HEK293 (cell line): ENCODE measurements around the gene POLN.

Experiments
- REST ChIP-seq: fragments of 450-650 bp; formaldehyde crosslinking; IDR thresholded peaks from 2 replicates; pipeline ENCODE4 v1.5.1; 2016; ENCODE audit warnings: missing biosample characterization, missing genetic modification characterization
- ZBTB44 ChIP-seq: fragments of 450-650 bp; IDR thresholded peaks from 2 replicates; pipeline ENCODE4 v1.5.1; 2018; ENCODE audit warnings: missing biosample characterization, mild to moderate bottlenecking, missing genetic modification characterization
- ZFP37 ChIP-seq: fragments of 450-650 bp; formaldehyde crosslinking; IDR thresholded peaks from 2 replicates; pipeline ENCODE4 v1.5.1; 2016; ENCODE audit warnings: missing biosample characterization, missing genetic modification characterization
- ZNF112 ChIP-seq: fragments of 450-650 bp; formaldehyde crosslinking; IDR thresholded peaks from 2 replicates; pipeline ENCODE4 v1.5.0; 2017; ENCODE audit warnings: missing biosample characterization, missing genetic modification characterization
- ZNF140 ChIP-seq: fragments of 450-650 bp; formaldehyde crosslinking; IDR thresholded peaks from 2 replicates; pipeline ENCODE4 v1.5.1; 2016; ENCODE audit warnings: missing biosample characterization, missing genetic modification characterization
- ZNF302 ChIP-seq: fragments of 450-650 bp; formaldehyde crosslinking; IDR thresholded peaks from 2 replicates; pipeline ENCODE4 v1.5.1; 2016; ENCODE audit warnings: missing biosample characterization, missing genetic modification characterization, low read depth
- ZNF530 ChIP-seq: fragments of 450-650 bp; formaldehyde crosslinking; IDR thresholded peaks from 2 replicates; pipeline ENCODE4 v1.5.1; 2016; ENCODE audit warnings: low read depth, missing biosample characterization, missing genetic modification characterization
- ZNF548 ChIP-seq: fragments of 450-650 bp; formaldehyde crosslinking; IDR thresholded peaks from 2 replicates; pipeline ENCODE4 v1.5.1; 2016; ENCODE audit warnings: missing biosample characterization, missing genetic modification characterization
- ZNF561 ChIP-seq: fragments of 450-650 bp; IDR thresholded peaks from 2 replicates; pipeline ENCODE4 v1.5.1; 2018; ENCODE audit warnings: missing biosample characterization, missing genetic modification characterization, borderline replicate concordance
- ZNF747 ChIP-seq: fragments of 450-650 bp; formaldehyde crosslinking; IDR thresholded peaks from 2 replicates; pipeline ENCODE4 v1.5.1; 2016; ENCODE audit warnings: missing biosample characterization, missing genetic modification characterization
- TF ChIP-seq, protein P1 (sequence below): fragments of 450-650 bp; formaldehyde crosslinking; IDR thresholded peaks from 2 replicates; pipeline ENCODE4 v1.5.1; 2016; ENCODE audit warnings: missing biosample characterization, missing genetic modification characterization
- TF ChIP-seq, protein P2 (sequence below): fragments of 450-650 bp; formaldehyde crosslinking; conservative IDR thresholded peaks from 2 replicates; pipeline ENCODE4 v1.5.1; 2016; ENCODE audit warnings: low read depth, missing biosample characterization, missing genetic modification characterization

GRCh38 chr4:2045518-2045951 is 196.4 kb downstream of the POLN start:
- no peak for TF ChIP-seq ZBTB44 (tag by site-specific recombination)
- no peak for TF ChIP-seq ZNF561 (tag by site-specific recombination)
- no peak for TF ChIP-seq REST (tag by site-specific recombination)
- TF ChIP-seq ZFP37 (tag by site-specific recombination): no peak
- TF ChIP-seq ZNF140: no peak
- no peak for TF ChIP-seq ZNF530 (tag by site-specific recombination)
- TF ChIP-seq, protein P1, sequence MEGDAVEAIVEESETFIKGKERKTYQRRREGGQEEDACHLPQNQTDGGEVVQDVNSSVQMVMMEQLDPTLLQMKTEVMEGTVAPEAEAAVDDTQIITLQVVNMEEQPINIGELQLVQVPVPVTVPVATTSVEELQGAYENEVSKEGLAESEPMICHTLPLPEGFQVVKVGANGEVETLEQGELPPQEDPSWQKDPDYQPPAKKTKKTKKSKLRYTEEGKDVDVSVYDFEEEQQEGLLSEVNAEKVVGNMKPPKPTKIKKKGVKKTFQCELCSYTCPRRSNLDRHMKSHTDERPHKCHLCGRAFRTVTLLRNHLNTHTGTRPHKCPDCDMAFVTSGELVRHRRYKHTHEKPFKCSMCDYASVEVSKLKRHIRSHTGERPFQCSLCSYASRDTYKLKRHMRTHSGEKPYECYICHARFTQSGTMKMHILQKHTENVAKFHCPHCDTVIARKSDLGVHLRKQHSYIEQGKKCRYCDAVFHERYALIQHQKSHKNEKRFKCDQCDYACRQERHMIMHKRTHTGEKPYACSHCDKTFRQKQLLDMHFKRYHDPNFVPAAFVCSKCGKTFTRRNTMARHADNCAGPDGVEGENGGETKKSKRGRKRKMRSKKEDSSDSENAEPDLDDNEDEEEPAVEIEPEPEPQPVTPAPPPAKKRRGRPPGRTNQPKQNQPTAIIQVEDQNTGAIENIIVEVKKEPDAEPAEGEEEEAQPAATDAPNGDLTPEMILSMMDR (tag by site-specific recombination): no peak
- TF ChIP-seq ZNF747 (tag by site-specific recombination): no peak
- TF ChIP-seq ZNF302 (tag by site-specific recombination): no peak
- TF ChIP-seq ZNF548 (tag by site-specific recombination): no peak
- TF ChIP-seq ZNF112 (tag by site-specific recombination): no peak
- TF ChIP-seq, protein P2, sequence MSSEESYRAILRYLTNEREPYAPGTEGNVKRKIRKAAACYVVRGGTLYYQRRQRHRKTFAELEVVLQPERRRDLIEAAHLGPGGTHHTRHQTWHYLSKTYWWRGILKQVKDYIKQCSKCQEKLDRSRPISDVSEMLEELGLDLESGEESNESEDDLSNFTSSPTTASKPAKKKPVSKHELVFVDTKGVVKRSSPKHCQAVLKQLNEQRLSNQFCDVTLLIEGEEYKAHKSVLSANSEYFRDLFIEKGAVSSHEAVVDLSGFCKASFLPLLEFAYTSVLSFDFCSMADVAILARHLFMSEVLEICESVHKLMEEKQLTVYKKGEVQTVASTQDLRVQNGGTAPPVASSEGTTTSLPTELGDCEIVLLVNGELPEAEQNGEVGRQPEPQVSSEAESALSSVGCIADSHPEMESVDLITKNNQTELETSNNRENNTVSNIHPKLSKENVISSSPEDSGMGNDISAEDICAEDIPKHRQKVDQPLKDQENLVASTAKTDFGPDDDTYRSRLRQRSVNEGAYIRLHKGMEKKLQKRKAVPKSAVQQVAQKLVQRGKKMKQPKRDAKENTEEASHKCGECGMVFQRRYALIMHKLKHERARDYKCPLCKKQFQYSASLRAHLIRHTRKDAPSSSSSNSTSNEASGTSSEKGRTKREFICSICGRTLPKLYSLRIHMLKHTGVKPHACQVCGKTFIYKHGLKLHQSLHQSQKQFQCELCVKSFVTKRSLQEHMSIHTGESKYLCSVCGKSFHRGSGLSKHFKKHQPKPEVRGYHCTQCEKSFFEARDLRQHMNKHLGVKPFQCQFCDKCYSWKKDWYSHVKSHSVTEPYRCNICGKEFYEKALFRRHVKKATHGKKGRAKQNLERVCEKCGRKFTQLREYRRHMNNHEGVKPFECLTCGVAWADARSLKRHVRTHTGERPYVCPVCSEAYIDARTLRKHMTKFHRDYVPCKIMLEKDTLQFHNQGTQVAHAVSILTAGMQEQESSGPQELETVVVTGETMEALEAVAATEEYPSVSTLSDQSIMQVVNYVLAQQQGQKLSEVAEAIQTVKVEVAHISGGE: no peak
